ENCODE data around the gene PLOD3. TPM values are rescaled to one million over a fixed set of nuclear protein-coding genes. Genes with fewer than 3 reads are reported as not detected.
A peak's percentile ranks its signal among the peaks of the same experiment; 100 is the strongest.

PLOD3 gene
- total RNA-seq, 1 experiment from 2014 or later, result 83.7 TPM

- CTCF ChIA-PET, result interaction anchor here (0.9 to 1.4 kb wide), 3 partner anchors 26 to 113 kb away, joined by 3 to 5 read pairs (median 3); partner anchors contain the start of gene FIS1
- DNase-seq (ENCODE audit: low read depth, low spot score) (no peak), ATAC-seq (no peak)
- H2AFZ ChIP-seq (ENCODE audit: low read depth, low read length, poor library complexity, severe bottlenecking), result no peak overlapping the region
- no peaks in the 10 kb centered on the region for H3K9me2 ChIP-seq (ENCODE audit: insufficient read depth)
- peak overlapping the region; percentile 54 for H3K9ac ChIP-seq (ENCODE audit: low read length)
- 0 out of 2 replicates have a peak, but pooled peaks cover 7% of the 10 kb centered on the region for H3K79me2 ChIP-seq (ENCODE audit: insufficient read depth, low read length)
- RAD21 ChIA-PET (ENCODE audit: low non-redundant PET in 1 of 2, low total read pairs in 2 of 2, uncharacterized antibody in 2 of 2, unreplicated experiment in 2 of 2), result interaction anchor here in 1 of 2 experiments (1.2 kb wide), 1 partner anchor 25 kb away, joined by 3 read pairs; no protein-coding TSS in a partner anchor
- no peaks in the 10 kb centered on the region for H4K20me1 ChIP-seq (ENCODE audit: insufficient read depth)
- H3K4me1 ChIP-seq (ENCODE audit: control insufficient read depth in 1 of 2, insufficient read depth in 2 of 2, low read length in 2 of 2), result peaks cover 50 to 88% of the 10 kb centered on the region in 2 experiments
- no peak overlapping the region for H3K27ac ChIP-seq (ENCODE audit: low read depth, low read length)
- intact Hi-C loops (cut with micrococcal nuclease), result loop anchor here (1.0 kb wide), 1 partner anchor 25 kb away; no protein-coding TSS in a partner anchor
- no peaks in the 10 kb centered on the region for H3K27me3 ChIP-seq (ENCODE audit: insufficient read depth, low read length)
- no peaks in the 10 kb centered on the region for H3K36me3 ChIP-seq (ENCODE audit: control insufficient read depth in 1 of 2, insufficient read depth in 2 of 2, low read length in 2 of 2)
- BruUV-seq (replicated peaks), result no TSS peak
- peak overlapping the region; percentile 49 to 55 for H3K4me3 ChIP-seq (replicated peaks in 1 of 2; ENCODE audit: low read depth in 1 of 2, low read length in 2 of 2)
- TF ChIP-seq CTCF (IDR thresholded peaks at IDR 0.05 in 2 of 3, conservative IDR thresholded peaks at IDR 0.05 in 1 of 3; ENCODE audit: borderline replicate concordance in 1 of 3, insufficient read depth in 1 of 3, low read depth in 2 of 3, low read length in 2 of 3), result no peak
- no peak for TF ChIP-seq FOSL1 (IDR thresholded peaks at IDR 0.05; ENCODE audit: low read depth)
- TF ChIP-seq RAD21 (IDR thresholded peaks at IDR 0.05; ENCODE audit: low read depth), result no peak
- TF ChIP-seq MAX (IDR thresholded peaks at IDR 0.05), result no peak
- no peak for TF ChIP-seq POLR2A (IDR thresholded peaks at IDR 0.05; ENCODE audit: borderline replicate concordance, extremely low read depth, insufficient read depth, insufficient read length)
- H3K4me2 ChIP-seq (ENCODE audit: low read length), result peak overlapping the region; percentile 80
- no peaks in the 10 kb centered on the region for H3K9me3 ChIP-seq (ENCODE audit: control insufficient read depth in 1 of 2, insufficient read depth in 1 of 2, low read depth in 1 of 2, low read length in 2 of 2)
- POLR2A ChIA-PET, result no interaction called here
These were observed 48.1 kb downstream of the PLOD3 start for GRCh38 chr7:101169110-101169837.

All from HCT116 (cell line).